ENCODE results near the gene SMAD7.

GRCh38 chr18:48990481-48991318 is 39.9 kb upstream of the SMAD7 start:
- TF ChIP-seq CTCF (IDR thresholded peaks at IDR 0.05) (no peak), POLR2A (IDR thresholded peaks at IDR 0.05) (no peak)

Measured in lower leg skin (tissue), 3 donors.